GM19372 (cell line): Measurements from ENCODE around the gene TRPC1.

ENCODE experiments used
- ATAC-seq: cut with Tn5 transposase; IDR thresholded peaks from one replicate; pipeline ENCODE4 v1.9.1; 2021; ENCODE audit warnings: mild to moderate bottlenecking, low read depth, moderate library complexity; ENCODE audit not compliant: unreplicated experiment

Gene TRPC1

GRCh38 chr3:142828703-142829305 is 105.0 kb downstream of the TRPC1 start:
- peak; percentile 100 for ATAC-seq

- no peak for ATAC-seq
Measured at GRCh38 chr3:142837526-142837925, 113.7 kb downstream of the TRPC1 start.

DNA sequence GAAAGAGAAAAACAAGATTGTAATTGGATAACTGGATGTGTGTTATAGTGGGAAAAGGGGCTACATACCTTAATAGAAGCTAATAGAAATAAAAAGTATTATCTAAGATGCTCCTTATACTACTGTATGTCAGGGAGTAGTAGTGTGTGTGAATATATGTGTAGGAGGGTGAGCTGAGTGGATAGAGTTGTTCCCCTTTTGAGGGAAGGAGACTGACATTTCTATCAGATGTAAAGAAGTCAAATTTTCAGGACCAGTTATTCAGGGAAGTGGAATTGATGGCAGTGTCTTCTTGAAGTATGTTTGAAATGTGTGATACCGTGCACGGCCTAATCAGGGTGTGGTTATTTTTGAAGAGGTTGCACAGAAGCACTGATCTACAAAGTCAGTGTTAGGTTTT is 116.0 kb downstream of the TRPC1 start:
- no peak for ATAC-seq

- no peak for ATAC-seq
Measured at GRCh38 chr3:142844339-142844977, 120.6 kb downstream of the TRPC1 start.

DNA sequence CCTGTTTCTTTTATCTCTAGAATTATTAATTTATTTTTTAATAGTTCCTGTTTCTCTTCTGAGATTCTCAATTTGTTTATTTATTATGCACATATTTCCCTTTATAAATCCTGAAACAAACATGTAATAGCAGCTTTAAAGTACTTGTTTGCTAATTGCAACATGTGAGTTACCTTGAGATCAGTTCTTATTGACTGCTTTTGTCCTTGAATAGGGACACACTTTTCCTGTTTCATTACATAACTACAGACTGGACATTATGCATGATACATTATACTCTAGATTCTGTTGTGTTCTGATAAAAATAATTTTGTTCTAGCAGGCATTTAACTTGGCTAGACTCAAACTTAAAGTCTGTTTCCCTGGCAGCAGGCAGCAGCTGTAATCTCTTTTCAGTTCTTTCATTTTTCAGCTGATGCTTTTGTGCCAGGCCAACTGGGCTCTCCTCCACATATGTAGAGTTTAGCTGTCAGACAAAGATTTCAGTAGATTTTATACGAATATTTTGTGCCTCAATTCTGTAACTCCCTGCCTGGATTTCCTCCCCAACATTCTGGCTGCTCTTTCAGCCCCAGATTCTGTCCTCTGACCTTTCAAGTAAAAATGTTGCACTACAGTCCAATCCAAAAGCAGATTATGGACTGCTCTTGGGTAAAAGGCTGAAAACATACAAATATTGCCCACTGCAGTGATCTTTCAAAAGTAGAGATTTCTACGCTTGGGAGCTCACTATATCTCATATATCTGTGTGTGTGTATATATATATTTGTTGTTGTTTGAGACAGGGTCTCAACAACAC is 123.1 kb downstream of the TRPC1 start:
- ATAC-seq: no peak

- ATAC-seq: no peak
Measured at GRCh38 chr3:142849148-142849547, 125.3 kb downstream of the TRPC1 start.

- ATAC-seq: no peak
Measured at GRCh38 chr3:142850395-142851023, 126.7 kb downstream of the TRPC1 start.

GRCh38 chr3:142852009-142852408 is 128.2 kb downstream of the TRPC1 start:
- ATAC-seq: no peak

DNA sequence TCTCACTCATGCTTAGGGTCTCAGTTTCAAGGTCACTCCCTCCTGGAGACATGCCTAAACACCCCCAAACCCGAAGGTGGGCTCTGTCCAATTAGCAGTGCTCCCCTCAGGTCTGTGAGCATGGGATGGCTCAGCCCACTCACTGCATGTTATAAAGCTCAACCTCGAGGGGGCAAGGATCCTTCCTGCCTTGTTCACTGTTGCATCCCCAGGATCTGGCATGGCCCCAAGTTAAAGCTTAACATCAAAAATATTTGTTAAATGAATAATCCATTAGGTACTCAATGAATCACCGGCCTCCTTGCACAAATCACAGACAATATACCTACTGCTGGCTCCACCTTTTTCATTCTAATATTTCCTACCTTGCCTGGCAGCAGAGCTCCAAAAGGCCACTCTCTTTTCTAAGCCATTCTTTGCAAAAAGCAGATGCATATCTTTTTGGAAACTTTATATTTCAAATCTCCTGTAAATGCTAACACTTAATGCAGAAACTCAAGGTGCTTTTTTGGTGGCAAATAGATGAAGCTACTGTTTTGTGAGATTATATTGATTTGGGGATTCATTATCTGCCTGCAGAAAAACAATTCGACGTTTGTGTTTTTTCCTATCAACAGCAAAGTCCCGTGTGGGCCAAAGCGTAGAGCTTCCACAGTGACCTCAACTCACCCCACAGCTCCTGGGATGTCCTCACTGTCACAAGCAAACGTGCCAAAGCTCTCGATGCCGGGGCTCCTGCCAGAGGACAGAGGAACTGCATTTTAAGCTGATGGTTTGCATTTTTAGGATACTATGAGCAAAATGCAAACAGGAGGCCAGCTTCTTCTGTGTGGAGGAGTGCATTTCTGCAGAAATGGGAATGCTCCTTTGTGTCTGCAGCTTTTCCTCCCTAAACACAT is 129.7 kb downstream of the TRPC1 start:
- no peak for ATAC-seq

- ATAC-seq: no peak
Measured at GRCh38 chr3:142857056-142857455, 133.2 kb downstream of the TRPC1 start.
